Erythroblast (primary cell): ENCODE results near the gene SNAPC2.
A peak's percentile ranks its signal among the peaks of the same experiment; 100 is the strongest.

Source experiments
- DNase-seq, 2 experiments: peaks; one replicate each; lab custom pipeline; 2025; lab: John Stamatoyannopoulos, UW
- GATA1 ChIP-seq: IDR thresholded peaks from 2 replicates; pipeline ENCODE4 v1.6.1; 2011; ENCODE audit warnings: low read depth, mild to moderate bottlenecking, control low read depth, low read length, moderate library complexity
- POLR2A ChIP-seq: IDR thresholded peaks from 2 replicates; pipeline ENCODE4 v1.6.1; 2011; ENCODE audit warnings: mild to moderate bottlenecking, low read length

Gene SNAPC2, protein sequence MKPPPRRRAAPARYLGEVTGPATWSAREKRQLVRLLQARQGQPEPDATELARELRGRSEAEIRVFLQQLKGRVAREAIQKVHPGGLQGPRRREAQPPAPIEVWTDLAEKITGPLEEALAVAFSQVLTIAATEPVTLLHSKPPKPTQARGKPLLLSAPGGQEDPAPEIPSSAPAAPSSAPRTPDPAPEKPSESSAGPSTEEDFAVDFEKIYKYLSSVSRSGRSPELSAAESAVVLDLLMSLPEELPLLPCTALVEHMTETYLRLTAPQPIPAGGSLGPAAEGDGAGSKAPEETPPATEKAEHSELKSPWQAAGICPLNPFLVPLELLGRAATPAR

GRCh38 chr19:7919610-7920518 lies at the start of gene SNAPC2:
TSS of gene SNAPC2 (plus strand) at chr19:7920338. CDS start at chr19:7920367, 29 bp downstream.
- DNase-seq: peak; percentile 98 to 99
- no peak for TF ChIP-seq GATA1

GRCh38 chr19:7870571-7871436 lies 49.3 kb upstream of the SNAPC2 start:
- TF ChIP-seq GATA1 (no peak), POLR2A (no peak)
- DNase-seq: peak; percentile 91 to 92

DNA sequence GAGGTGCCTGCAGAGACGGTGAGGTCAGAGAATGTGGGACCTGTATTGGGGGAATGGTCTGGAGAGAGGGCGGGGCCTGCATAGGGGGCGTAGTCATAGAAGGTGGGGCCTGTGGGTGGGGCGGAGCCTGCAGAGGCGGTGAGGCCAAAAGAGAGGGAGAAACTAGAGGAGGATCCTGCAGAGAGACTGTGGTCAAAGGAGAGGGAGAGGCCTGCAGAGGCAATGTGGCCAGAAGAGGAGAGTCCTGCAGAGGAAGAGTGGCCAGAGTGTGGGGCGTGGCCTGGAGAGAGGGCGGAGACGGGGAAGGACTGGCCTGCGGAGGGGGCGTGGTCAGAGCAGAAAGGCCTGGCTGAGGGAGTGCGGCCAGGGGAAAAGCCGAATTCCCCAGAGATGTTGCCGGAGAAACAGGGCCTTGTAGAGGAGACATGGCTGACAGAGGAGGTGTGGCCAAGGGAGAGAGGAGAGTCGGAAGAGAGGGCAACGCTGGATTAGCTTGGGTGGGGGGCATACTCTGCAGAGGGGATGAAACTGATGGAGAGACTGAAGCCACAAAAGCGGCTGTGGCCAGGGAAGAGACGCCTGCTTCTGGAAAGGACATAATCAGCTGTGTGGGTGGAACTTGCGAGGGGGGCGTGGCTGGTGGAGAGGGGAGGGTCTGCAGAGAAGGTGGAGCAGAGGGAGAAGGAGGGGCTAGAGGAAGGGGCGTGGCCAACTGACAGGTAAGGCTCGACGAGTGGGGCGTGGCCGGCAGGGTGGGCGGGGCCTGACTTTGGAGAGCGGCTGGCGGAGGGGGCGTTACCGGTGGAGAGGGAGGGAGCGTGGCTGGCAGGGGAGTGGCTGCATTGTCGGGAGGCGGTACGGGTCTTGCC lies 48.5 kb upstream of the SNAPC2 start:
- DNase-seq: peak; percentile 92 to 94
- TF ChIP-seq GATA1: no peak
- no peak for TF ChIP-seq POLR2A

GRCh38 chr19:7872306-7873204 lies 47.6 kb upstream of the SNAPC2 start:
- no peak for TF ChIP-seq GATA1
- TF ChIP-seq POLR2A: no peak
- DNase-seq: no peak

DNA sequence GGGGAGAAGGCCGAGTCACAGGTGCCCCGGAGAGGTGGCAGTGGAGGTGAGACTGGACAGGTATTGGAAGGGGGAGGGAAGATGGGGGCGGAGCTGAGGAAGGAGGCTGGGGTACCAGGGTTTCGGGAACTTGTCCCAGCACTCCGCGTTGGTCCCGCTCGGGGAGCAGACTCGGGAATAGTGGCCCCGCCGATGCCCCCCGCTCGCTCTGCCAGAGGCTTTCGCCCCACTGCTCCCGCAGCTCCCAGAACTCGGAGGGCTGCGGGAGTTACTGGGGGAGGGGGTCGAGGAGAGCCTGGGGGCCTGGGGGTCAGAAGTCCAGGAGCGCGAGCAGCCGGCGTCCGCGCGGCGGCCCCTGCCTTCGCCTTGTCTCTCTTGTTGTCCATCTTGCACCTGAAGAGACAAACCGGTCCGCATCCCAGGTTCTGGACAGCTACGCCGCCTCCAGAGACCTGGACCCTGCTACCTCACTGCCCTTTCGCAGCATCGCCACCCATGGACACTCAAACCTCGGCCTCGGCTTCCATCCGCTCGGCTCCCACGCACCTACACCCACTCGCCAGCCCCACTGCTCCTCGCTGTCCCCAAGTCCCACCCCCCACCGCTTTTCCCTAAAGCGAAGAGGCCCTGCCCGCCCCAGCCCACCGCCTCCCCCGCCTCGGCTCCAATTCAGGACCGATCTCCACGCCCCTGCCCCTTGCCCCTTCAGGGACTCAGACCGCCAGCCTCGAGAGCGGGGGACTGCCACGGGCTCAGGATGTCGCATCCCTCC lies 46.6 kb upstream of the SNAPC2 start:
- no peak for DNase-seq
- TF ChIP-seq POLR2A (no peak), GATA1 (no peak)

DNA sequence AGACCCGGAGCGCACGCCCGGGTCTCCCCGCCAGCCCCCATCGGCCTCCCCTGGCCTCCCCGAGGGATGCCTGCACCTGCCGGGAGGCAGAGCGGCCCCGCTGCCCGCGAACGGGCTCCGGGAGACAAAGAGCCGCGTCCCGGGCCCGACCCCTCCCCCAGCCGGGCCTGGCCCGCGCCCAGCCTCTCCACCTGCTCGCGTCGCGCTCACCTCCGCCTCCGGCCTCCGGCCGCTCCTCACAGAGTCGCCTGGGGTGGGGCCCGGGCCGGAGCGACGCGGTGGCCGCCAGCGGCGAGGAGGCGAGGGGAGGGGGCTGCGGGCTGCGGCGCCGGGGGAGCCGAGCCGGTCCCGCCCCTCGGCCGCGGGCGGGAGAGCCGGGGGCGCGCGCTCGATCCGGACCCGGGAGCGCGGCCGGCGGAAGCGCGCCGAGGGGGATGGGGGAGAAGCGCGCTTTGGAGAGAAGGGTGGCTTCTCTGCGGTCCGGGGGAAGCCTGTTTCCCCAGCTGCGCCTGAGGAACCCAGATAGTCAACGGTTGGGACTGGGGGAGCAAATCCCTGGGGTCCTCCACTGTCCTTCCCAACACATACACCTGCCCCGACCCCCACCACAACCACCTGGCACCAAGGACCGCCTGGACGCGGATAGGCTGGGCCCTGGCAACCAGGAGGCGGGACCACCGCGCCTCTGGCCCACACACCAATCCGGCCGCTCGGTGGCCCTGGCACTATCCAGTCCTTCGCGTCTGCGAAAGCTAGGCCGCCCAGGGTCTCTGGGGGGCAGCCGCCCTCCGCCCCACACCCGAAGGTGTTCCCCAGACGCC lies 45.9 kb upstream of the SNAPC2 start, which contains the start of gene PRR36:
Gene PRR36 (minus strand): TSS at position 315 of the 821 bp plus-strand sequence. CDS start 701 bp downstream, outside the sequence.
- TF ChIP-seq GATA1 (no peak), POLR2A (no peak)
- no peak for DNase-seq

DNA sequence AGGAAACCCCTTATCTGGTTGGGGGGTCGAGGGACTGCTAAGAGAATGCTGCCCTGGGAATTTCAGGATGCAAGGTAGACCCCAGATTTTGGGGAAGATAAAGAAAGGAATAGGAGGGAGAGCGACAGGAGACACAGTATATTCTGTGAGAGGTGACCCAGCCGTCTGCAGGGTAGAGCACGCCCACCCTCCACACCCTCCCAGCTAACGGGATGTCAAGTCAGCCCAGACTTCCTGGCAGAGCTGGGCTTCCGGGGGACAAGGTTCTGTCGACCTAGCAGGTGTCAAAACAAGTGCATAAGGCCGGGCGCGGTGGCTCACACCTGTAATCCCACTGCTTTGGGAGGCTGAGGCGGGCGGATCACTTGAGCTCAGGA lies 45.3 kb upstream of the SNAPC2 start:
- DNase-seq: no peak
- no peak for TF ChIP-seq GATA1
- no peak for TF ChIP-seq POLR2A

DNA sequence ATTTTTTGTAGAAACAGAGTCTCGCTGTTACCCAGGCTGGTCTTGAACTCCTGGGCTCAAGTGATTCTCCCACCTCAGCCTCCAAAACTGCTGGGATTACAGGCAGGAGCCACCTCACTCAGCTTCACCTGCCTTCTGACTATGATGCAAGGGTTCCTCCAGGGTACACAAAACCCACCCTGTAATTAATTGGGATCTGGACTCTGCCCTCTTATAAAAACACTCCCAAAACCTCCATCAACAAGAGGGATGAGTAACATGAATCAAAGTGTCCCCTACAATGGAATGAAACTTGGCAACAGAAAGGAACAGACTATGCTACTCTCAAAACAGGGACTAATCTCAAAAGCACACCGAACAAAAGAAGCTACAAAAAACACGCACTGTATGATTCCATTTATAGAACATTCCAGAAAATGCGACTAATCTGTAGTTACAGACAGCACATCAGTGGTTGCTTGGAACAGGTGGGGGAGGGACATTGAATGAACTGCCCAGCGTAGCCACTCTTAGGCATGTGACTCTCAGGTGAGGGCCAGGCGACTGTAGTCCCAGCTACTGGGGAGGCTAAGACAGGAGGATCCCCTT lies 42.8 kb upstream of the SNAPC2 start:
- DNase-seq: no peak
- TF ChIP-seq GATA1 (no peak), POLR2A (no peak)

- TF ChIP-seq GATA1 (no peak), POLR2A (no peak)
These were observed 40.9 kb upstream of the SNAPC2 start for GRCh38 chr19:7879111-7879807.

More at GRCh38 chr19:7879111-7879807, 40.9 kb upstream of the SNAPC2 start:
- DNase-seq: no peak
